Mucosa of gallbladder (tissue), 1 donor: ENCODE measurements around the gene TMED9. TPM values are rescaled to one million over a fixed set of nuclear protein-coding genes. Genes with fewer than 3 reads are reported as not detected.

Experiments used
- DNase-seq: peaks from one replicate; pipeline ENCODE4 v3.0.0-alpha.2; 2020; ENCODE audit warnings: low spot score
- total RNA-seq: library from RNA; stranded (reverse); gene quantifications from one replicate; pipeline ENCODE4 v1.2.1, GENCODE V29; 2021
- donor health status: DM: no; HTN: no; CAD: no.

The TMED9 gene
- total RNA-seq, 1 donor from 2014 or later, result 155 TPM

GRCh38 chr5:177578316-177578715, 13.7 kb upstream of the TMED9 start:
- no peak for DNase-seq

- no peak for DNase-seq
Observed at GRCh38 chr5:177588413-177588909, 3.5 kb upstream of the TMED9 start.

GRCh38 chr5:177590406-177590805, 1.6 kb upstream of the TMED9 start:
- DNase-seq, result no peak

GRCh38 chr5:177591690-177592009, 353 bp upstream of the TMED9 start:
- no peak for DNase-seq

GRCh38 chr5:177592905-177593304, 902 bp downstream of the TMED9 start:
- DNase-seq, result no peak

GRCh38 chr5:177593511-177593910, 1.5 kb downstream of the TMED9 start:
- DNase-seq, result no peak

GRCh38 chr5:177594071-177594470, 2.1 kb downstream of the TMED9 start:
- no peak for DNase-seq

- no peak for DNase-seq
Observed at GRCh38 chr5:177595026-177595585, 3.1 kb downstream of the TMED9 start.

- no peak for DNase-seq
Observed at GRCh38 chr5:177595991-177596774, 4.2 kb downstream of the TMED9 start.

GRCh38 chr5:177596775-177597238, 4.8 kb downstream of the TMED9 start:
- no peak for DNase-seq

GRCh38 chr5:177598477-177598876, 6.5 kb downstream of the TMED9 start:
- DNase-seq, result no peak

- peak; percentile 78 for DNase-seq
Observed at GRCh38 chr5:177599731-177600507, 7.9 kb downstream of the TMED9 start, which contains the start of gene B4GALT7. Gene B4GALT7 (plus strand): TSS chr5:177600132. CDS start chr5:177600211, 79 bp downstream.

- DNase-seq, result no peak
Observed at GRCh38 chr5:177600508-177601018, 8.6 kb downstream of the TMED9 start.

GRCh38 chr5:177601126-177601525, 9.1 kb downstream of the TMED9 start:
- DNase-seq, result no peak

GRCh38 chr5:177601577-177602457, 9.8 kb downstream of the TMED9 start:
- no peak for DNase-seq

GRCh38 chr5:177602458-177602830, 10.4 kb downstream of the TMED9 start:
- no peak for DNase-seq

GRCh38 chr5:177603631-177604030, 11.6 kb downstream of the TMED9 start:
- no peak for DNase-seq

GRCh38 chr5:177604116-177604521, 12.1 kb downstream of the TMED9 start:
- DNase-seq, result no peak

GRCh38 chr5:177604656-177605055, 12.7 kb downstream of the TMED9 start:
- DNase-seq, result no peak

GRCh38 chr5:177605078-177605477, 13.1 kb downstream of the TMED9 start:
- peak; percentile 50 for DNase-seq

GRCh38 chr5:177605667-177606066, 13.7 kb downstream of the TMED9 start:
- no peak for DNase-seq
